GM23338 (cell line): ENCODE data around the gene MED9. TPM values are rescaled to one million over a fixed set of nuclear protein-coding genes. Genes with fewer than 3 reads are reported as not detected.

Source experiments
- CREB1 ChIP-seq: fragments of 250-450 bp; sonication (Bioruptor Pico); IDR thresholded peaks from 2 replicates; pipeline ENCODE4 v1.5.0; 2020; ENCODE audit warnings: low read depth, mild to moderate bottlenecking, moderate library complexity
- EZH2 ChIP-seq: fragments of 200-600 bp; sonication (generic); IDR thresholded peaks from one replicate; pipeline ENCODE4 v1.8.0; 2017; ENCODE audit warnings: antibody characterized with exemption, mild to moderate bottlenecking, low read depth; ENCODE audit not compliant: unreplicated experiment
- EZH2phosphoT487 ChIP-seq: fragments of 200-600 bp; sonication (generic); IDR thresholded peaks from one replicate; pipeline ENCODE4 v1.8.1; 2018; ENCODE audit warnings: antibody characterized with exemption; ENCODE audit not compliant: unreplicated experiment
- JUNB ChIP-seq: IDR thresholded peaks from one replicate; pipeline ENCODE4 v1.6.1; 2016; ENCODE audit warnings: antibody characterized with exemption; ENCODE audit not compliant: unreplicated experiment
- NANOG ChIP-seq: IDR thresholded peaks from 2 replicates; pipeline ENCODE4 v1.6.1; 2016; ENCODE audit warnings: antibody characterized with exemption, borderline replicate concordance
- POLR2AphosphoS5 ChIP-seq: IDR thresholded peaks from 2 replicates; pipeline ENCODE4 v1.6.1; 2016; ENCODE audit warnings: antibody characterized with exemption, low read depth
- ZNF331 ChIP-seq: fragments of 250-450 bp; sonication (Bioruptor Pico); IDR thresholded peaks from 2 replicates; pipeline ENCODE4 v1.5.0; 2020; ENCODE audit warnings: low read depth, mild to moderate bottlenecking, moderate library complexity
- polyA plus RNA-seq: library from polyadenylated mRNA; unstranded; fragments of >200 nt; fragmentation: Nextera tagmentation; extraction: Ambion mirVana; gene quantifications from 2 replicates; pipeline ENCODE4 v1.2.1, GENCODE V29; 2016
- total RNA-seq: library from RNA; depleted of rRNA; stranded (reverse); fragments of >200 nt; shearing (Covaris generic); gene quantifications from 2 replicates; pipeline ENCODE4 v1.2.3, GENCODE V29; 2014
- TF ChIP-seq, protein P1 (sequence below): fragments of 250-450 bp; sonication (Bioruptor Pico); IDR thresholded peaks from 2 replicates; pipeline ENCODE4 v1.5.0; 2020; ENCODE audit warnings: mild to moderate bottlenecking, moderate library complexity
- TF ChIP-seq, protein P2 (sequence below): IDR thresholded peaks from 2 replicates; pipeline ENCODE4 v1.6.1; 2016; ENCODE audit warnings: antibody characterized with exemption

Gene MED9
- total and polyA plus RNA-seq, 2 experiments from 2014 or later: 17.3 to 19.9 TPM

DNA sequence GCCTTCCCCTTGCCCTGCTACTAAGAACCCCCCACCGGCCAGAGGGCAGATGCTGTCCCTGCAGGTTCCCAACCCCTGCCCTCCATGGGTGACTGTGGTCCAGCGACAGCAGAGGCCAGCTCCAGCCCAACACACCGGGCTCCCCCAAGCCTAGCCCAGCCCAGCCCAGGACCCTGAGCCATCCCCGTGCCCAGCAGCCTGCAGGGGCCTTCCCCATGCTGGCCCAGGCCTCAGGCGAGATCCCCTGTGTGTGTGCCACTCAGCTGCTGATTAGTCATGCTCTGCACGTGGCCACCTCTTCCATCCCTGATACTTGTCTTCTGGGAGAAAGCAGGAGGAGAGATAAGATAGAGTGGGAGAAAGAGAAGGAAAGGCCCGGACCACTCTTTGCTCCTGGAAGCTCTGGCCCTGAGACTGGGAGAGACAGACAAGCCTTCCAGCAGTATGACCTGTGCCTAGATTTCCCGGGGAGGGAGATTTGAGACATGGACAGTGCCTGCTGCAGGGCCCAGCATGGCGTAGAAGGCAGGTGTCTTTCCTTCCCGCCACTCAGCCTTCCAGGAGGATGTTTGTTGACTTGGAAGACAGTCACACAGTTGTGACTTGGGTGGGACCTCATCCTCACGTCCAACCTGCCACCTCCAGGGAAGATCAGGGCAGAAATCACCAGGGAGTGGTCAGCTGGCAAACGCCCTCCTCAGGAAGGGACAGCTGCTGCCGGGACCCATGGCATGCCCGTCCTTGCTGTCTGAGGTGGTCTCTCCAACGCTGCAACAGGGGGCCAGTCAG lies 60.7 kb downstream of the MED9 start (continued):
- TF ChIP-seq, protein P1, sequence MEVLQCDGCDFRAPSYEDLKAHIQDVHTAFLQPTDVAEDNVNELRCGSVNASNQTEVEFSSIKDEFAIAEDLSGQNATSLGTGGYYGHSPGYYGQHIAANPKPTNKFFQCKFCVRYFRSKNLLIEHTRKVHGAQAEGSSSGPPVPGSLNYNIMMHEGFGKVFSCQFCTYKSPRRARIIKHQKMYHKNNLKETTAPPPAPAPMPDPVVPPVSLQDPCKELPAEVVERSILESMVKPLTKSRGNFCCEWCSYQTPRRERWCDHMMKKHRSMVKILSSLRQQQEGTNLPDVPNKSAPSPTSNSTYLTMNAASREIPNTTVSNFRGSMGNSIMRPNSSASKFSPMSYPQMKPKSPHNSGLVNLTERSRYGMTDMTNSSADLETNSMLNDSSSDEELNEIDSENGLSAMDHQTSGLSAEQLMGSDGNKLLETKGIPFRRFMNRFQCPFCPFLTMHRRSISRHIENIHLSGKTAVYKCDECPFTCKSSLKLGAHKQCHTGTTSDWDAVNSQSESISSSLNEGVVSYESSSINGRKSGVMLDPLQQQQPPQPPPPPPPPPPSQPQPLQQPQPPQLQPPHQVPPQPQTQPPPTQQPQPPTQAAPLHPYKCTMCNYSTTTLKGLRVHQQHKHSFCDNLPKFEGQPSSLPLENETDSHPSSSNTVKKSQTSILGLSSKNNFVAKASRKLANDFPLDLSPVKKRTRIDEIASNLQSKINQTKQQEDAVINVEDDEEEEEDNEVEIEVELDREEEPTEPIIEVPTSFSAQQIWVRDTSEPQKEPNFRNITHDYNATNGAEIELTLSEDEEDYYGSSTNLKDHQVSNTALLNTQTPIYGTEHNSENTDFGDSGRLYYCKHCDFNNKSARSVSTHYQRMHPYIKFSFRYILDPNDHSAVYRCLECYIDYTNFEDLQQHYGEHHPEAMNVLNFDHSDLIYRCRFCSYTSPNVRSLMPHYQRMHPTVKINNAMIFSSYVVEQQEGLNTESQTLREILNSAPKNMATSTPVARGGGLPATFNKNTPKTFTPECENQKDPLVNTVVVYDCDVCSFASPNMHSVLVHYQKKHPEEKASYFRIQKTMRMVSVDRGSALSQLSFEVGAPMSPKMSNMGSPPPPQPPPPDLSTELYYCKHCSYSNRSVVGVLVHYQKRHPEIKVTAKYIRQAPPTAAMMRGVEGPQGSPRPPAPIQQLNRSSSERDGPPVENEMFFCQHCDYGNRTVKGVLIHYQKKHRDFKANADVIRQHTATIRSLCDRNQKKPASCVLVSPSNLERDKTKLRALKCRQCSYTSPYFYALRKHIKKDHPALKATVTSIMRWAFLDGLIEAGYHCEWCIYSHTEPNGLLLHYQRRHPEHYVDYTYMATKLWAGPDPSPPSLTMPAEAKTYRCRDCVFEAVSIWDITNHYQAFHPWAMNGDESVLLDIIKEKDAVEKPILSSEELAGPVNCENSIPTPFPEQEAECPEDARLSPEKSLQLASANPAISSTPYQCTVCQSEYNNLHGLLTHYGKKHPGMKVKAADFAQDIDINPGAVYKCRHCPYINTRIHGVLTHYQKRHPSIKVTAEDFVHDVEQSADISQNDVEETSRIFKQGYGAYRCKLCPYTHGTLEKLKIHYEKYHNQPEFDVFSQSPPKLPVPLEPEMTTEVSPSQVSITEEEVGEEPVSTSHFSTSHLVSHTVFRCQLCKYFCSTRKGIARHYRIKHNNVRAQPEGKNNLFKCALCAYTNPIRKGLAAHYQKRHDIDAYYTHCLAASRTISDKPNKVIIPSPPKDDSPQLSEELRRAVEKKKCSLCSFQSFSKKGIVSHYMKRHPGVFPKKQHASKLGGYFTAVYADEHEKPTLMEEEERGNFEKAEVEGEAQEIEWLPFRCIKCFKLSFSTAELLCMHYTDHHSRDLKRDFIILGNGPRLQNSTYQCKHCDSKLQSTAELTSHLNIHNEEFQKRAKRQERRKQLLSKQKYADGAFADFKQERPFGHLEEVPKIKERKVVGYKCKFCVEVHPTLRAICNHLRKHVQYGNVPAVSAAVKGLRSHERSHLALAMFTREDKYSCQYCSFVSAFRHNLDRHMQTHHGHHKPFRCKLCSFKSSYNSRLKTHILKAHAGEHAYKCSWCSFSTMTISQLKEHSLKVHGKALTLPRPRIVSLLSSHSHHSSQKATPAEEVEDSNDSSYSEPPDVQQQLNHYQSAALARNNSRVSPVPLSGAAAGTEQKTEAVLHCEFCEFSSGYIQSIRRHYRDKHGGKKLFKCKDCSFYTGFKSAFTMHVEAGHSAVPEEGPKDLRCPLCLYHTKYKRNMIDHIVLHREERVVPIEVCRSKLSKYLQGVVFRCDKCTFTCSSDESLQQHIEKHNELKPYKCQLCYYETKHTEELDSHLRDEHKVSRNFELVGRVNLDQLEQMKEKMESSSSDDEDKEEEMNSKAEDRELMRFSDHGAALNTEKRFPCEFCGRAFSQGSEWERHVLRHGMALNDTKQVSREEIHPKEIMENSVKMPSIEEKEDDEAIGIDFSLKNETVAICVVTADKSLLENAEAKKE (CRISPR knock-in tag): no peak
- TF ChIP-seq, protein P2, sequence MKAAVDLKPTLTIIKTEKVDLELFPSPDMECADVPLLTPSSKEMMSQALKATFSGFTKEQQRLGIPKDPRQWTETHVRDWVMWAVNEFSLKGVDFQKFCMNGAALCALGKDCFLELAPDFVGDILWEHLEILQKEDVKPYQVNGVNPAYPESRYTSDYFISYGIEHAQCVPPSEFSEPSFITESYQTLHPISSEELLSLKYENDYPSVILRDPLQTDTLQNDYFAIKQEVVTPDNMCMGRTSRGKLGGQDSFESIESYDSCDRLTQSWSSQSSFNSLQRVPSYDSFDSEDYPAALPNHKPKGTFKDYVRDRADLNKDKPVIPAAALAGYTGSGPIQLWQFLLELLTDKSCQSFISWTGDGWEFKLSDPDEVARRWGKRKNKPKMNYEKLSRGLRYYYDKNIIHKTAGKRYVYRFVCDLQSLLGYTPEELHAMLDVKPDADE: no peak
- no peak for TF ChIP-seq EZH2phosphoT487
- no peak for TF ChIP-seq JUNB
- TF ChIP-seq NANOG: no peak
- TF ChIP-seq POLR2AphosphoS5: no peak
- no peak for TF ChIP-seq CREB1 (CRISPR knock-in tag)
- TF ChIP-seq EZH2: no peak
- TF ChIP-seq ZNF331: no peak
